HG02588 (cell line): Measurements from ENCODE around the gene CACNG4.
"Not testable (repeated sequence)": the region's sequence is repeated elsewhere in the genome, so short reads cannot be mapped to it uniquely, and the experiment has no call there.

Source experiments
- ATAC-seq: cut with Tn5 transposase; IDR thresholded peaks from one replicate; pipeline ENCODE4 v1.9.1; 2021; ENCODE audit warnings: mild to moderate bottlenecking, moderate library complexity; ENCODE audit not compliant: unreplicated experiment

The CACNG4 gene

DNA sequence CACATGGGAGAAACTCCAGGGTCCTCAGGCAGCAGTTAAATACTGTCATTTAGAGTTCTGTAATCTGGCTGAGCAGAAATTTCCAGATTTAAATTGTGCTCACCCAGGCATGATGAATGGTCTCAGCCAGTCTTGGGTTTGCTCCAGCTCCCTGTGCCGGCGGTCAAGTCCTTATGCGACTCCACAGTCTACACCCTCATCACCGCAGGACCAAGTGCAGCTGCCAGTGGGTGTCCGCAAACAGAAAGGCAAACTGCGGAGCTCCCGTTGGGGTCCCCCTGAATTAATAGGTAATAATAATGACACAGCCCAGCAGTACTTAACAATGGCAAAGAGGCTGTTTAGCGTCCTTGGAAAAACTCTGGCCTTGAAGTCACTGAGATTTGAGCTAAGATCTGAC, 3.9 kb upstream of the CACNG4 start:
- ATAC-seq = no peak

- ATAC-seq = no peak
Observed at GRCh38 chr17:66963521-66963908, 992 bp upstream of the CACNG4 start.

- no peak for ATAC-seq
Observed at GRCh38 chr17:66964930-66965800, 658 bp downstream of the CACNG4 start.

GRCh38 chr17:66965801-66966262, 1.3 kb downstream of the CACNG4 start:
- no peak for ATAC-seq

GRCh38 chr17:66966298-66966697, 1.8 kb downstream of the CACNG4 start:
- ATAC-seq = no peak

DNA sequence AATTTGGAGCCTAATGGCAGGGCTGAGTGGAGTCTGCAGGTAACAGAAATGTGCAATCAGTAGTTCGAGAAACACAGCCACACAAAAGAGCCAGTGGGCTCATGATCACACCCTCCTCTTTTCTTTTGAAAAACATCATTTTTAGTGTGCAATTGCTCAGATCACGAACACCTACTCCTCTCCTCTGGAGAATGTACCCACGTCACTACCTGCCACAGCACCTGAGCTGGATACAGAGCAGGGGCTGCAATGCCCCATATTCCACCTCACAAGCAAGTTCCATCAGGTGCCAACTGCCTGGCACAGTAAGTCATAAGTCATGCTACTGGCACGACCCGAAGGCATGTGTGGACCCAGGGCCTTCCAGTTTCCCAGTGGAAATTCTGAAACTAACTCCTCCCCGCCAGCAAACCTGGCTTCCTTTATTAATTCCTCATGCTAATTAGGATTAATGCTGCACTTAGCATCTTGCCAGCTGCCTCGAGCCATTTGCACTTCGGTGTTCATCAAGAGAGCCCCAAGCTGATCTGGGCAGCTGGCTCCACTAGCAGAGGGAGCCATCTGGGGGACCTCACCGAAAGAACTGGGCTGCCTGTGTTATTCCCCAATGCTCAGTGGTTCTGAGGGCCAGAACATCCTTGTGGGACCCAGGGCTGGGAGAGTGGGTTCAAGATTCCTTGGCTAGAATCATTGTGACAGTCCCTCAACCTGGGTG, 2.4 kb downstream of the CACNG4 start:
- ATAC-seq = no peak

DNA sequence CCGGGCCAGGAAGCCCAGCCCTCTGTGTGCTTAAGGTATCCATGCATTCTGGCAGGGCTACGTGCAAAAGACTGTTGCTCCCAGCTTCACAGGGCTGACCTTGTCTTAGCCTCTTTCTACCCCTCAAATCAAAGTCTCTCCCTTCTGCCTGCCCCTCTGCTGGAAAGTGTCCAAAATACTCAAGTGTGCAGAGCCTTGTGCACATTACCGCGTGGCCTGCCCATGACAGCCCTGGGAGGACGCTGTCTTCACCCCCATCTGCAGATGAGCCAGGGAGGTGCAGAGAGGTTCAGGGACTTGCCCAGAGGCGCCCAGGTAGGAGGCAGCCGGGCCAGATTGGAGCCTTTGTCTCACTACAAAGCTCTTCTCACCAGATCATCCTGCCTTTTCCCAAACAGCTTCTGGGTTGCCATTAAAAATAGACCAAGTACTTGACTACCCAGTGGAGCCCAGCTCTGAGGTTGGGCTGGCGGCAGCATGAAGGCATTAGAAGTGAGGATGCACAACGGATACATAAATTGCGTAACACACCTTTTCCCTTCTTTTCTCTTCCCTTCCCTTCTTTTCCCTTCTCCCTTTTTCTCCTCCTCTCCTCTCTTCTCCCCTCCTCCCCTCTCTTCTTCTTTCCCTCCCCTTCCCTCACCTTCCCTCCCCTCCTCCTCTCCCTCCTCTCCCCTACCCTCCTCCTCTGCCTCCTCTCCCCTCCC, 3.5 kb downstream of the CACNG4 start:
- no peak for ATAC-seq

DNA sequence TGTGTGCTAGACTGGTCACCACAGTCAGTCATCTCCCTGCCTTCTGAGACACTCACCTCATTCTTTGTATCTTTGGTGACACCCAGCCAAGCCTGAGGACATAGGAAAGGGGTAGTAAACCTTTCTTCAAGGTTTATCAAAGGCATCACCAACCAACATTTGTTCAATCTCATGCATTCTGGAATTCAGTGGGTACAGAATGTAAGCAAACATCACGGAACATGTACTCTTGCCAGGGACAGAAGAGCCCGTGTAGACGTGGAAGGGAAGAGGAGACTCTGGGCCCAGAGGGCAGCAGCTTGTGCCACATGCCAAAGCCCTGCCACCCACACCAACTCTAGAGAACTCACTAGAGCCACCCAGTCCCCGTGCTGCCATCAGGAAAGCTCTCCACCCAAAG, 4.4 kb downstream of the CACNG4 start:
- no peak for ATAC-seq

GRCh38 chr17:66970140-66970539, 5.6 kb downstream of the CACNG4 start:
- no peak for ATAC-seq

GRCh38 chr17:66970797-66971196, 6.3 kb downstream of the CACNG4 start:
- ATAC-seq = no peak

DNA sequence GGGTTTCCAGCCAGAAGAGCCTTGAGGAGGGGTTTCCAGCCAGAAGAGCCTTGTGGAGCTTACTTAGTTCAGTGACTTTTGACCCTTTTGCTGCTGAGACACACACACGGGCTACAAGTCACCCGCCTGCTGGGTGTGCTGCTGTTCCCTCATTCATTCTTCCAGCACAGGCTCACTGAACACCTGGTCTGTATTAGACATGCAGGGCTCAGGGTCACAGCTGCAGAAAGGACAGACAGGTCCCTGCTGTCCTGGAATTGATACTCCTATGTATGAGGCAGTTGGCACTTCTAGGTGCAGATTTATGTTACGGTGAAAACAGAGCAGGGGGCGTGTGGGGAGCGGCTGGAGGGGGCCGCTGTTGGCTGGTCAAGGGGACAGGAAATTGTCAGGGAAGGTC, 6.8 kb downstream of the CACNG4 start:
- no peak for ATAC-seq

- no peak for ATAC-seq
Observed at GRCh38 chr17:66971730-66972441, 7.4 kb downstream of the CACNG4 start.

- not testable (repeated sequence) for ATAC-seq
Observed at GRCh38 chr17:66972442-66972830, 7.9 kb downstream of the CACNG4 start.

DNA sequence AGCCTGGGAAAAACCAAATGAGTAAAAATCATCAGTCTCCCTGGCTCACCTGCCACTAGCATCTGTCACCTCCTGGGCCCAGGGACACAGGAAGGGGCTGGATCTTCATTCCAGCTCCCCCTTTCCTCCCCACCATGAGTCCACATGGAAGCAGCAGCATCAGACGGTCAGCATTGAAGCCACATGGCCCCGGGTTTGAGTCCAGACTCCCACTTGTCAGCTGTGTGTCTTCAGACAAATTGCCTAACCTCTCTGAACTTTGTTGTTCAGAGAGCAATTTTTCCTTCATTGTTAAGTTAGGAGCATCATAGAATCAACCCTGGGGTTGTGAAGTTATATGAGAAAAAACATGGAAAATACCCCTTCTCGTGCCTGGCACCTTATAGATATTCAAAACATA, 10.7 kb downstream of the CACNG4 start:
- no peak for ATAC-seq

GRCh38 chr17:66975614-66976378, 11.3 kb downstream of the CACNG4 start:
- ATAC-seq = no peak

- no peak for ATAC-seq
Observed at GRCh38 chr17:66976379-66976663, 11.8 kb downstream of the CACNG4 start.

DNA sequence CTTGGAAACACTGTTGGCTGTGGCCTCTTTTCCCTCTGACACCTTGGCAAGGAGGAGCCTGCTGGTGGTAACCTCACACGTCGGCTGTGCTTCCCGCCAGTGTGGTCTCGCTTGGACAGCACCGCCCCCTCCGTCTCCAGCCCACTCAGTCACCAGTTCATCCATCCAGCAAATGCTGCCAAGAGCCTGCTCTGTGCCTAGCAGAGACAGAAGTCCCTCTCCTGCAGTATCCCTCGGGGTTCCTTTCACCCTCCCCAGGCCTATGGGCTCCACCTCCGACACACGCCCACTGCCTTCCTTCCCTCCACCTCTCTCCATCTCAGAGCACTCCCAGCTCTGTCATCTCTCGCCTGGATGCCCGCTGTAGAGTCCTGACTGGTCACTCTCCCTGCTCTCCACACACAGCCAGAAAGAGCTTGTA, 12.3 kb downstream of the CACNG4 start:
- no peak for ATAC-seq

- no peak for ATAC-seq
Observed at GRCh38 chr17:66978514-66979061, 14.1 kb downstream of the CACNG4 start.

- ATAC-seq = no peak
Observed at GRCh38 chr17:66980896-66981295, 16.4 kb downstream of the CACNG4 start.

DNA sequence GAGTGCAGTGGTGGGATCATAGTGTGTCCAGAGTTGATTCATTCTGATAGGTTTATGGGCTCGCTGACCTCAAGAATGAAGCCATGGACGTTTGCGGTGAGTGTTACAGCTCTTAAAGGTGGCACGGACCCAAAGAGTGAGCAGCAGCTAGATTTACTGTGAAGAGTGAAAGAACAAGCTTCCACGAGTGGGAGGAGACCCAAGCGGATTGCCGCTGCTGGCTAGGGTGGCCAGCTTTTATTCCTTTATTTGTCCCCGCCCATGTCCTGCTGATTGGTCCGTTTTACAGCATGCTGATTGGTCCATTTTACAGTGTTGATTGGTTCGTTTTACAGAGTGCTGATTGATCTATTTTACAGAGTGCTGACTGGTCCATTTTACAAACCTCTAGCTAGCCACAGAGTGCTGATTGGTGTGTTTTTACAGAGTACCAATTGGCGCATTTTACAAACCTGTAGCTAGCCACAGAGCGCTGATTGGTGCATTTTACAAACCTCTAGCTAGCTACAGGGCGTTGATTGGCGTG, 17.5 kb downstream of the CACNG4 start:
- no peak for ATAC-seq
